HG02642 (cell line): ENCODE data around the gene HDAC9.

ENCODE experiments used
- ATAC-seq: cut with Tn5 transposase; IDR thresholded peaks from one replicate; pipeline ENCODE4 v1.9.1; 2021; ENCODE audit warnings: mild to moderate bottlenecking; ENCODE audit not compliant: unreplicated experiment, poor library complexity

The HDAC9 gene

GRCh38 chr7:18552316-18552916 lies 56.9 kb downstream of the HDAC9 start:
- no peak for ATAC-seq

- ATAC-seq: no peak
These were observed 57.5 kb downstream of the HDAC9 start for GRCh38 chr7:18552943-18553604.

GRCh38 chr7:18553605-18554003 lies 58.1 kb downstream of the HDAC9 start:
- ATAC-seq: no peak

GRCh38 chr7:18555120-18555519 lies 59.6 kb downstream of the HDAC9 start:
- ATAC-seq: no peak

- no peak for ATAC-seq
These were observed 60.4 kb downstream of the HDAC9 start for GRCh38 chr7:18555968-18556367.

GRCh38 chr7:18558503-18558902 lies 63.0 kb downstream of the HDAC9 start:
- no peak for ATAC-seq

- no peak for ATAC-seq
These were observed 63.4 kb downstream of the HDAC9 start for GRCh38 chr7:18558910-18559309.

- no peak for ATAC-seq
These were observed 64.2 kb downstream of the HDAC9 start for GRCh38 chr7:18559756-18560155.

GRCh38 chr7:18564779-18565178 lies 69.2 kb downstream of the HDAC9 start:
- ATAC-seq: no peak

- ATAC-seq: no peak
These were observed 69.8 kb downstream of the HDAC9 start for GRCh38 chr7:18565337-18565736.

GRCh38 chr7:18566205-18566604 lies 70.7 kb downstream of the HDAC9 start:
- no peak for ATAC-seq

GRCh38 chr7:18566829-18567228 lies 71.3 kb downstream of the HDAC9 start:
- ATAC-seq: peak; percentile 99

- no peak for ATAC-seq
These were observed 74.9 kb downstream of the HDAC9 start for GRCh38 chr7:18570441-18570840.

- no peak for ATAC-seq
These were observed 75.4 kb downstream of the HDAC9 start for GRCh38 chr7:18570890-18571478.

GRCh38 chr7:18572154-18572553 lies 76.6 kb downstream of the HDAC9 start:
- ATAC-seq: no peak

GRCh38 chr7:18572885-18573284 lies 77.3 kb downstream of the HDAC9 start:
- ATAC-seq: no peak

GRCh38 chr7:18573410-18574234 lies 78.1 kb downstream of the HDAC9 start:
- peak; percentile 38 for ATAC-seq

- no peak for ATAC-seq
These were observed 78.6 kb downstream of the HDAC9 start for GRCh38 chr7:18574235-18574540.

GRCh38 chr7:18574676-18575075 lies 79.1 kb downstream of the HDAC9 start:
- no peak for ATAC-seq

- no peak for ATAC-seq
These were observed 80.3 kb downstream of the HDAC9 start for GRCh38 chr7:18575622-18576572.
